HT1080 (cell line): Measurements from ENCODE around the gene SMARCB1. TPM values are rescaled to one million over a fixed set of nuclear protein-coding genes. Genes with fewer than 3 reads are reported as not detected.
A peak's percentile ranks its signal among the peaks of the same experiment; 100 is the strongest.
"Not testable (repeated sequence)": the region's sequence is repeated elsewhere in the genome, so short reads cannot be mapped to it uniquely, and the experiment has no call there.

ENCODE experiments used
- DNase-seq: peaks from one replicate; pipeline ENCODE4 v3.0.0-alpha.2; 2015; ENCODE audit warnings: low read depth
- total RNA-seq: library from RNA; depleted of rRNA; stranded (reverse); fragments of >200 nt; shearing (Covaris generic); gene quantifications from 2 replicates; pipeline ENCODE4 v1.2.3, GENCODE V29; 2014

SMARCB1 gene
- total RNA-seq, 1 experiment from 2014 or later, result 107 TPM

GRCh38 chr22:23844739-23845202 is 58.0 kb downstream of the SMARCB1 start:
- no peak for DNase-seq

GRCh38 chr22:23845265-23846080 is 58.7 kb downstream of the SMARCB1 start:
- DNase-seq, result no peak

- DNase-seq, result no peak
Observed at GRCh38 chr22:23846081-23846469, 59.3 kb downstream of the SMARCB1 start.

- no peak for DNase-seq
Observed at GRCh38 chr22:23847310-23847920, 60.6 kb downstream of the SMARCB1 start.

GRCh38 chr22:23847991-23848864 is 61.5 kb downstream of the SMARCB1 start:
- DNase-seq, result no peak

GRCh38 chr22:23849009-23850006 is 62.5 kb downstream of the SMARCB1 start:
- DNase-seq, result peak; percentile 72

- DNase-seq, result no peak
Observed at GRCh38 chr22:23850136-23850611, 63.4 kb downstream of the SMARCB1 start.

GRCh38 chr22:23856721-23857605 is 70.2 kb downstream of the SMARCB1 start:
- DNase-seq, result no peak

- peak; percentile 91 for DNase-seq
Observed at GRCh38 chr22:23857606-23858483, 71.1 kb downstream of the SMARCB1 start, which contains the start of gene SLC2A11. Gene SLC2A11, plus strand, starts transcription at chr22:23857875. Its CDS starts 125 bp downstream, at chr22:23858000.

GRCh38 chr22:23858484-23858815 is 71.7 kb downstream of the SMARCB1 start:
- DNase-seq, result no peak

- DNase-seq, result no peak
Observed at GRCh38 chr22:23859201-23859600, 72.4 kb downstream of the SMARCB1 start.

GRCh38 chr22:23860187-23860586 is 73.4 kb downstream of the SMARCB1 start:
- not testable (repeated sequence) for DNase-seq

GRCh38 chr22:23862103-23862502 is 75.3 kb downstream of the SMARCB1 start:
- peak; percentile 47 for DNase-seq

GRCh38 chr22:23864499-23865154 is 77.9 kb downstream of the SMARCB1 start:
- not testable (repeated sequence) for DNase-seq

- no peak for DNase-seq
Observed at GRCh38 chr22:23868580-23868979, 81.8 kb downstream of the SMARCB1 start.

- no peak for DNase-seq
Observed at GRCh38 chr22:23874871-23875270, 88.1 kb downstream of the SMARCB1 start.

GRCh38 chr22:23875801-23876200 is 89.0 kb downstream of the SMARCB1 start:
- no peak for DNase-seq

- DNase-seq, result no peak
Observed at GRCh38 chr22:23877566-23877965, 90.8 kb downstream of the SMARCB1 start.
